DMS 273 treated with DMSO at 0.1 percent for 48 hours (cell line): ENCODE data around the gene PNKD.

ENCODE experiments used
- DNase-seq: peaks from one replicate; lab custom pipeline; 2025; lab: John Stamatoyannopoulos, UW

The PNKD gene, protein sequence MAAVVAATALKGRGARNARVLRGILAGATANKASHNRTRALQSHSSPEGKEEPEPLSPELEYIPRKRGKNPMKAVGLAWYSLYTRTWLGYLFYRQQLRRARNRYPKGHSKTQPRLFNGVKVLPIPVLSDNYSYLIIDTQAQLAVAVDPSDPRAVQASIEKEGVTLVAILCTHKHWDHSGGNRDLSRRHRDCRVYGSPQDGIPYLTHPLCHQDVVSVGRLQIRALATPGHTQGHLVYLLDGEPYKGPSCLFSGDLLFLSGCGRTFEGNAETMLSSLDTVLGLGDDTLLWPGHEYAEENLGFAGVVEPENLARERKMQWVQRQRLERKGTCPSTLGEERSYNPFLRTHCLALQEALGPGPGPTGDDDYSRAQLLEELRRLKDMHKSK

DNA sequence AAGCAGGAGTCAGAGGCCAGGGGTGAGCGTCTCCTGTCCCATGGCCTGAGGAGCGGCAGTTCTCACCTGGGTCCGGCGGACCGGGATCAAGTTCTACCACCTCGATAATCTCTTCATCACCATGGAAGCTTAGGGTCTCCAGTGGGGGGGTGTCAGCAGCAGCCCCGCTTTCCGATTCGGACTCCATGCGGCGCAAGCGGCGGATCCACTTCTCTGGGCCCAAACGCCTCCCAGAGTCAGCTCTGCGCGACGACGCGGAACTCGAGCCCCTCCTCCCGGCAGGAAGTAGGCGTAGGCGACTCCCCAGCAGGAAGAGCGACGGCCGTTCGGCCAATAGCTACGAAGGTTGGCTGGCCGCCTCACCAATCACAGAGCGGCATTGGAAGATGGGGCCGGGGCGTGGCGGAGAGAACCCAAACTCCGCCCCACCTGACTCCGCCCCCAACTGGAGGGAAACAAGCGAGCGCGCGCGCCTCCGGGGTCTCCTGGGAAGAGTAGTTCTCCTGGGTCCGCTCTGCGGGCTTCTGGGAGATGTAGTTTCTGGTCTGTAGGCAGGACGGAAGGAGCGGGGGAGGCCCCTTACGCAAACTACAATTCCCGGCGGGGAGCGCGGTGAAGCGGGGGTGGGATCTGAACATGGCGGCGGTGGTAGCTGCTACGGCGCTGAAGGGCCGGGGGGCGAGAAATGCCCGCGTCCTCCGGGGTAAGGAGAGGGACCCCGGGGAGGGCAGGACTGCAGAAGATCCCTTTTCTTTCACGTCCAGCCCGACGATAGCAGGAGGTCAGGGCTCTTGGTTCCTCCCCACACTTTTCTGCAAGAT is at the start of gene PNKD, which contains the start of gene AAMP:
Gene PNKD, plus strand, starts transcription at position 620 of the 821 bp plus-strand sequence. Its CDS starts 17 bp downstream, at position 637.
Gene AAMP, minus strand, starts transcription at position 238 of the 821 bp plus-strand sequence. Its CDS starts 51 bp downstream, at position 187.
- peak; percentile 97 for DNase-seq

DNA sequence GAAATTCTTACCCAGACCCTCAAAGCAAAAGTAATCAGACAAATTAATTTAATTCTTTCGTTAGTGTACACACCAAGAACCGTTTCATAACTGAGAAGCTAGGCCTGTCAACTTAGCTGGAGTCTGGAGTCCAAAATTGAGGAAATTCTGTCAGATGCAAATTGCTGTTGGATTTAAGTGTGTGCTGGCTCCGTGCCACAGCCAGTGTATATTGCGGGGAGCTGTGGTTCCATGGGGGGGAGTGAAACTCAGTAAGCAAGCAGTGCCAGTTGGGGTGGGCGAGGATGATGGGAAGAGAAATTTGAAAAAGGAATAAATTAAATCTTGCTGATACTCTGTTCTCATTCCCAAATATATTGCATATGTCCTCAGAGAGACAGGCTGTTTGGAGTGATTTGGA is 49.3 kb upstream of the PNKD start:
- DNase-seq: no peak

DNA sequence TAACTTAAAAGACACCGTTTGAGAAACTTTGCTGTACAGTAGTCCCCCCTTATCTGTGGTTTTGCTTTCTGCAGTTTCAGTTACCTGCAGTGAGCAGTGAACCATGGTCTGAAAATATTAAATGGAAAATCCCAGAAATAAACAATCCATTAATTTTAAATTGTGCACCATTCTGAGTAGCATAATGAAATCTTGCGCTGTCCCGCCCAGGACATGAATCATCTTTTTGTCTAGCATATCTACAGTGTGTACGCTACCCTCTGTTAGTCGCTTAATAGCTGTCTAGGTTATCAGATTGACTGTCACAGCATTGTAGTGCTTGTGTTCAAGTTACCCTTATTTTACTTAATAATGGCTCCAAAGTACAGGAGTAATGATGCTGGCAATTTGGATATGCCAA is 47.3 kb upstream of the PNKD start:
- no peak for DNase-seq

DNA sequence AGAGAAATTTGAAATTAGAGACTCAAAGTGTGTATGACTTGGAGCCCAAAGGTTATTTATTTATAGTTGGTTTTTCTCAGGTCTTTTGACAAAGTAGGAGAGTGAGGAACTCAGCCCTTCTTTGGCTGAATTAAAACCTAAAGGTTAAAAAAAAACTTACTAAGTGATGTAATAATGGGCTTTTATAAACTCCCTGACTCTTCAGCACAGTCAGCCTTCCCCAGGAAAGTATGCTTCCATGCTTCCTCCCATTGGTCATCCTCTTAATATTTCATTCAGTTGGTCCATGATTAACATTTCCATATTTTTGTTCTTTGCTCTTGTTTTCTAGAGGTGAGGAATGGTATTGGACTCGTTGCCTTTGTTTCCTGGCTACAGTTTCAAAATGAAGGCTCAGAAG is 46.1 kb upstream of the PNKD start:
- DNase-seq: no peak

DNA sequence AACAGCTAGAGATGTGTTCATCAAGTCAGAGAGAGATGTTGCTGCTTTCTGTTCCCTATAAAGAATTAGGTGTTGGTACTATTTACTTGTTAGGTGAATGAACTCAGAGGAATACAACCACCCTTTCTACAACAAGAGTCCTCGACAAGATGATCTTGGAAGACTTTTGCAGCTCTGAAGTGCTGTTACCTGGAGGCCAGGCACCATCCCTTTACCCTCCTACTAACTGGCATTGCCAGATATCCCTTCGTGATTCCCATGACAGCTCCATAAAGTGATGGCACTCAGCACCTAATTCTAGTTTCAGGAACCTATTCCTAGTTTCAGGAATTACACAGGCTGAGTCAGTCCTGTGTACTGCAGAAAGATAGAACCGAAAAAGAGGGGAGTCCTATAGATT is 43.4 kb upstream of the PNKD start:
- DNase-seq: no peak

DNA sequence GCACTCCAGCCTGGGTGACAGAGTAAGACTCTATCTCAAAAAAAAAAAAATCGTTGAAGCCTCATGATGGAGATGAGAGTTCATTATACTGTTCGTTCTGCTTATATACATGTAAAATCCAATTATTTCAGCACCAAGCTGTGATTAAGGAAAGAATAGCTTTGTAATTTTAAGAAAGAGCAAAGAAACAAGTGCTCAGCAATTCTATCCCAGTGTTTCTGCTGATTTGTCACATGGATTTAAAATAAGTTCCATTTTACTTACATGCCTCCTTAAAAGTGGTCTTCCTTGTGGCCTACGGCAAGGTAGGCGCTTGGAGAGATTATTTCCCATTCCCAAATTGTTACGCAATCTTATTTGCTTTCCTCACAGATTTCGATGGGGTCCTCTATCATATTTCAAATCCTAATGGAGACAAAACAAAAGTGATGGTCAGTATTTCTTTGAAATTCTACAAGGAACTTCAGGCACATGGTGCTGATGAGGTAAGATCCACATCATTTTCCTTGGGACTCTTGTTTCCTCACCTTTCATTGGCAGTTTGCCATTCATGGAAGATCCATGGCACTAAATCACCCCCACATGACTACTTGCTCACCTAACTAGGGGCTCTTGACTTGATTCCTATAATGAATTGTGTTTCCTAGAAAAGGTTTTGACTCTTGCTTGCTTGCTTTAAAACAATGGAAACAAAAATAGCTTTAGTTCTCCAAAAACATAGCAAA is 41.8 kb upstream of the PNKD start:
- DNase-seq: no peak

DNA sequence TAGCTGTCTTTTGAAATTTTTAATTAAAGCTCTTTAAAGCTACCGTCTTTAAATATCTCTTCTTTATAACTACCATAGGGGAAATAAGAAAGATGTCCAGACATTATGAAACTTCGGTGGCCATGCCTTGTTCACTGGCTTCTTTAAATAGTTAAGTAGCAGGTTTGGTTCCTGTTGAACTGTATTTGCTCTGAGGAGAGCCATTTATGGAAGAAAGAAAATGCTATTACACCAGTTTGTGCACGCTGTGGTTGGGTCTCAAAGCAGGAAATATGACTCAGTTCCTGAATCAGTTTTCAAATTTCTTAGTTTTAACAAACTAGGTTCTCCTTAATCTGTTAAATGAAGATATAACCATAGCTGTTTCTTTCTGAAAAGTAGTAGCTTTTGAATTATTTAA is 41.1 kb upstream of the PNKD start:
- DNase-seq: no peak

DNA sequence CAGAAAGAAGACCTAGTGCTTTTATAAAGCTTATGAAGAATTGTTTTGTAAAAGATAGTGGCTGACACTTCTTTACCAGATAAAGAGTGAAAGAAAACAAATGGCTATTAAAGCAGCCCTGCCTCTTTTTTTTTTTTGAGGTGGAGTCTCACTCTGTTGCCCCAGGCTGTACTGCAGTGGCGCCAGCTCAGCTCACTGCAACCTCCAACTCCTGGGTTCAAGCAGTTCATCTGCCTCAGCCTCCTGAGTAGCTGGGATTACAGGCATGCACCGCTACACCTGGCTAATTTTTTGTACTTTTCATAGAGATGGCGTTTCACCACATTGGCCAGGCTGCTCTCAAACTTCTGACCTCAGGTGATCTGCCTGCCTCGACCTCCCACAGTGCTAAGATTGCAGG is 40.5 kb upstream of the PNKD start:
- DNase-seq: no peak

DNA sequence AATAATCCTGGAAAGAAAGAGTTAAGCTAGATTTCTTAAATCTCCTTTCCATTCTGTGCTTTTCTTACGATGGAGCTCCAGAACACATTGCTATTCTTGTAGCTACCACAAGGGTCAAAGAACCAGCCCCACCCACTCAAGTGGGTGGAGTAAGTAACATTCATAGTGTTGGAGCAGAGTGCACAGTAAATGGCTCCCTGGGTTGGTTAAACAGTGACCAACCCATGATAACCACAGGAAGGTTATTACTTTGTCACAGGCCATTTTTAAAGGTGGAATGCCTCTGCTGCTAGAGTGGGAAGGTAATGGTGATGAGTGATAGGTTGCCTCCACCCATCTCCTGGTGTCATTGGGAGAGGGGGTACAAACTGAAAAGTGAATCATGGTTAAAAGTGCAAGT is 39.4 kb upstream of the PNKD start:
- no peak for DNase-seq

DNA sequence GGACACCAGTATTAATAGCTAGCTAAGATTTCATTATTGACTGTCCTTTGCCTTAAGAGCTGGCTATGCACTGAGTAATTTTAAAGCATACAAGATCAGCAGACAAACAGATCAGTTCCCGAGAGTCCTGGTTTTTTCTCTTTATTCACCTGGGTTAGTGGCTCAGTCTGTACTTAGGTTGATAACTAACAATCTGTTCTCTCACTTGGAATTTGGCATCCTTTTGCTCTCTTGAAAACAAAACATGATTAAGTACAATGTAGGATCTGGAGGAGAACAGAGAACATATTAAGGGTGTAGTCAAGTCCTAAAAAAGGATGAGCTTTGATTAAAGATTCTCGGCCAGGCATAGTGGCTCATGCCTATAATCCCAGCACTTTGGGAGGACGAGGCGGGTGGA is 36.8 kb upstream of the PNKD start:
- no peak for DNase-seq

DNA sequence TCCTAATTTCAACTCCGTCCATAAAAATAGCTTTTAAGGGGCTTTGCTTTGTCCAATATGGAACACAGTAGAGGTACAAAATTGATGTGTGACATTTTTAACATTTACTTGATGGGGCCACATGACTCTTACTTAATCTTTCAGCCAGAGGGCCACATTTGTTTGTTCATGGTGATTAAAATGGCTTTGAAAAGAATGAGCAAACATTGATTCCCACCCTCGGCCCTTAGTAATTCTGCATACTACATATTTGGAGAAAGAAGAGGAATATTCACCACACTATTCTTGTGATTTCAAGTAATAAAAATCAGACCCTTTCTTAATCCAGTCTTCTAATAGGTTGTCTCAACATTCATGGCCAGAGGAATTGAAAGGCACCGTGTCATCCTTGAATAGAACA is 35.8 kb upstream of the PNKD start:
- DNase-seq: no peak

DNA sequence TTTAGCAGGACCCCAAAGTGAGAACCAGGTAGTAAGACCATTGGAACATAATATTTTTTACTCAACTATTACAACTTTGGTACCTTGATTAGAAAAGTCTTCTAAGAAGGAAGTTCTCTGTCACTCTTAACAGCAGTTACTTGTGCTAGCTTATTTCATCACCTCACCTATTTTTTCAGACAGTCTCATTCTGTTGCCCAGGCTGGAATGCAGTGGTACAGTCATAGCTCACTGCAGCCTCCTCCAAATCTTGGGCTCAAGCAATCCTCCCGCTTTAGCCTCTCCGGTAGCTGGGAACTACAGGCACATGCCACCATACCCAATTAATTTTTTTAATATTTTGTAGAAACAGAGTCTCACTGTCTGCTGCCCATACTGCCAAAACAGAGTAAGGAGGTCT is 35.3 kb upstream of the PNKD start:
- DNase-seq: no peak

DNA sequence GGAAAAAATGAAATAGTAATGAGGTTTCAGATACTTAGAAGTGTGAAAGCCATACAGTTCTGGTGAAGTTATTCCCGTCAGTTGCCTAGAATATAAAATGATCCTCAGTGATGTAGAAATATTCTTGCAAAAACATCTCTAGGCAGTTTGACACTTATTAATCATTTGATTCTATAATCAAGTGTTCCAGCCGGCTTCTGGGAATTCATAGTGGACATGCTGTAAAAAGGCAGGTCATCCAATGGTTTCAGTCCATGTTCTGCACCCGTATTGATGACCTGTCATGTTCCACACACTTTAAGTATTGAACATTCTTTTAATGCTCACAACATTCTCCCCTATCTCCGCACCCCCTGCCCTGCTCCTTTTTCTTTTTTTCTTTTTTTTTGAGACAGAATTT is 33.5 kb upstream of the PNKD start:
- no peak for DNase-seq

DNA sequence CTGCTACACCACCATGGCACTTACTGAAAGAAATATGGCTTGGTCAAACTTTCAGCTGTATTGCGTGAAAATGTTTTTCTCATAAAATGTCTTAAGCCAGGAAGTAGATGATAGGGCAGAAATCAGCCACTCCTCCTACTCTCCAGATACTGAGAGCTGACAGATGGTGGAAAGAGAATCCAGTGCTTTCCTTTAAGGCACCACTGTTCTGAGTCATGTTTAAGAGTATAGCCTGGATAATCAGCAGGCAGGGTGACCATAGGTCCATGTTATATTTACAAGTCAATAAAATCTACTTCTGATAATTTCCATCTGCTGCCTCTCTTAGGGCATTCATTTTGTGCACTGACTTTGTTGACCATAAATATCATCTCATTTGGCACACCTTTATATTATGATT is 31.4 kb upstream of the PNKD start:
- peak; percentile 10 for DNase-seq

DNA sequence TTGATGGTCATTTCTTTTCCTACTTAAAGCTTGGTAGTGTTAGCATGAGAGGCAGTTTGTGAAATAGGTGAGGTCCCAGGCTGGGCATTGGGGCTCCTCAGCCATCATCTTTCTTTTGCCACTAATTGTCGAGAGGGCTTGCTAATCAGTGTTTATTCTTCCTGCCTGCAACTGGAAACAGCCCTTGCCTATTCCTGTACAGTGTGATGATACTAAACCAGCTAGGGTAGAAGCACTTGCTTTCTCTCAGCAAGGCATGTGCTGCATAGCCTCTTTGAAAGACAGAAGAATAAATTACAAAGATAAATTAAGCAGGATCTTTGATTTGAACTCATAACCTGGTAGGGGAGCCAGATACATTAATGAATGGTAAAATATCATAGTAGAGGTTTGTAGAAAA is 26.1 kb upstream of the PNKD start:
- no peak for DNase-seq

DNA sequence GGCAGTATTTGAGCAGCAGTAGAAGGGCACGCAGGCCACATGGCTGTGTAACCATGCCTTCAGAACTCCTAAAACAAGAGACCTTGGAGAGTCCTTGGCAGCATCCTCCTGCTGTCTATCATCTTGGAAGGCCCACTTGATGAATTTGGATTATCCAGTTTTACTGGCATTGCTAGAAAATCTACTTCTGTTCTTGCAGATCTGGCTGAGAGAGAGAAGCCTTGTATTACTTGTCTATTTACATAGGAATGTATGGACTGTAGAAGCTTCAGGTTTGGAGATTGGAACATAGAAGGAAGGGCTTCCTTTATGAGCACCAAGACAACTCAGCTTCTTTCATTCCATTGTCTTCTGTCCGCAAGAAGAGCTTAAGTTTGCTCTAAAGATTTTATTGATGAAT is 25.7 kb upstream of the PNKD start:
- DNase-seq: no peak

DNA sequence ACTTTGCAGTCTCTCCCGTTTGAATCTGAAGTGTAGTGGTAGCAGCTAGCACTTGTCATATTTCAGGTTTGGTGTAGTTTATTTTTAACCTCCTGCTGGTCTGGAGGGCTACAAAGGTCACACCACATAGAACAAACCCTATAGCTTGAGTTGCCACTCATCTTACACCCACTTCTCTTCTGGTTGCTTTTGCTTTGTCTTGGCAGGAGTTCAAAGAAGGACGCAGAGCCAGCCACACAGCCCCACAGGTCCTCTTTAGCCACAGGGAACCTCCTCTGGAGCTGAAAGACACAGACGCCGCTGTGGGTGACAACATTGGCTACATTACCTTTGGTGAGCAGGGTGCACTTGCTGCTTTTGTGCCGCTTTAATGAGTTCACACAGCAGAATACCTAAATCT is 25.1 kb upstream of the PNKD start:
- DNase-seq: no peak

DNA sequence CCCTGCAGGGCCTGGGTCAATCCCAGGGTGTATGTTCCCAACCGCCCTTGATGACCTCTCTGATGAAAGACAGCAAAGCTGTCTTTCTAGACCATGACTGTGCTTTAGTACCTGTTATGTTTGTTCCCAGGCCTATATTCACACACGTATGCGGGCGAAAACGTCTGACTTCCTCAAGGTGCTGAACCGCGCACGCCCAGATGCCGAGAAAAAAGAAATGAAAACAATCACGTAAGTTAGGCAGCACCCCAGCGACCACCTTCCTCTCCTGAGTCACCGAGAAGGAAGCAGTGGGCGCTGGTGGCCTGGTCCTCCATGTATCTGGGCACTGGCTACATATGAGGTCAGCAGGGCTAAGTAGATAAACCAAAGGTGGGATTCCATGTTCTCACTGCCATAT is 20.6 kb upstream of the PNKD start:
- no peak for DNase-seq

DNA sequence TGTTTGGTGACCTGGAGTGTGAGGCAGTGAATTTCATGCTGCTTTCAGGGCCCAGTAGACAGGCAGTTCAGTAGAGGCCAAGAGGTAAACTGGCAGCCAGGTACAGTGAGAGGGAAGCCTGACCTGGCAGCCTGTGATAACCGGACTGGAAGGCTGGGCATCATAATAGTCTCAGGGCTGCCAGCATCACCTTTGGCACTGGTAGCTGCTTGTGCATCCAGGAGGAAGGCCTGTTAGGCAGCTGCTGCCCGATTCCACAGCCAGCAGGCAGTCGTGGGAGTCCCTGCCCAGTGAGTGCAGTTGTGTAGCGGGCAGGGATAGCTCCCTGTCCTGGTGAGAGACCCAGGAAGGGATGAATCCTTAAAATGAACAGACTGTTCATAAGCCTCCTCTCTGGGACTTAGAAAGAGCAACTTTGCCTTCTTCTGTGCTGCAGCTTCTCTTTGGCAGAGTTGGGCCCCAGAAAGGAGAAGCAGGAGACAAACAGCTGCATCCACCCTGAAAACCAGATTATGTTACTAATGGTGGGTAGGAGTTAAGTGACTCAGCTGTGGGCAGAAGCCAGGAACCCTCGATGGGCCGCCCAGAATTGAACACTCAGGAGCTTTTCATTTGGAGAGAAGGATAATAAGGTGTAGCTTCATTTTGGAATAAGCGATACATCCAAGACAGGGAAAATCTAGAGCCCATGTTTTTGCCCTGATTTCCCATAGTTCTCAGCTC is 17.6 kb upstream of the PNKD start:
- no peak for DNase-seq

DNA sequence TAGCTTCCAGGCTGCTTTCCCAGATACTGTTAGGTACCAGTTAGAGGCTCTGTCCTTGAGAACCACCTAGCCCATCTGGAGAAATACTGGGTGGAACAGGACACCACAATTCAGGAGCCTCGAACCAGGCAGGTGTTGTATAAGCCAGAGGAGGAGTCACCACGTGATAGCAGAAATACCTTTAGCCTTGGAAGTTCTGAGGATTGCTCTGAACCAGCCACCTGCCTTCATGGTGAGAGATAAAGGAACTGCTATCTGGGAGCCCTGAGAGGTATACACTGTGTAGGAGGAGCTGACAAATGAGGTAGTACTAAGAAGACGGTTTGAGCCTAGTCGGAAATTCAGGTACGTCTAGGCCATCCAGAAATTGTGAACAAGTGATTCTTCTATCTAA is 17.1 kb upstream of the PNKD start:
- DNase-seq: no peak

DNA sequence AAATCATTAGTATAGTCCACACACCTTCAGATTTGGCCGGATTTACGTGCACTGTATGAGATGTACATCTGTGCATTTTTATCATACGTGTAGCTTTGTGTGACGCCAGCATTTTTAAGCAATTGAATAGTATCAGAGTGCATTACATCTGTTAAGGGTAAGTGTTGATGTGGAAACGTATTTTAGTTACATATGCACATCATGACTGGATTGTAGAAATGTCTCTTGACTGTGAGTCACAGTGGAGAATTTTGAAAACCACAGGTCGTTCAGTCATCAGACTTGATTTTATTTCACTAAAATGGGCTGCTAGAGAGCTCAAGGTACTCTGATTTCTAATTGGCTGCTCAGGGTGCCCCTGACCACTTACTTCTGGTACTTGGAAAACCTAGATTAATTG is 14.9 kb upstream of the PNKD start:
- no peak for DNase-seq
